HG03095 (cell line): ENCODE measurements around the gene RCC2.

Experiments used
- ATAC-seq: cut with Tn5 transposase; IDR thresholded peaks from one replicate; pipeline ENCODE4 v1.9.1; 2021; ENCODE audit warnings: moderate library complexity; ENCODE audit not compliant: unreplicated experiment

RCC2 gene

DNA sequence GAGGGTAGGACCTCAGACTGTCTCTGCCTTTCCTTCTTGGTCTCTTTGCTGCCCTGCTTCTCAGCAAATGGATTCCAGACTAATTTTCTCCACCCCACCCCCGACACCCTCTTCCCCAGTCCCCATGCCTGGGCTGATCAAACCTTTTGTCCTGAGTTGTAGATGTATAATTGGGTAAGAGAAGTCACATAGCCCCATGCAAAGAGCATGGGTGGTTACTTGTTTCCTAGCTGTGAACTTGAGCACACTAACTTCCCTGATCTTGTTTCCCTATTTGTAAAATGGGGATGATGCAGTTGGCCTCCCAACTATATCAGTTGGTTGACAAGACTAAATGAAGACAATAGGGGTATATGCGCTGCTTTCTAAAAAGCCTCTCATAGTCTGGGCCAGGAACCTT lies 58.3 kb downstream of the RCC2 start:
- ATAC-seq = no peak

- ATAC-seq = no peak
Measured at GRCh38 chr1:17377325-17377953, 62.0 kb downstream of the RCC2 start.

- ATAC-seq = no peak
Measured at GRCh38 chr1:17375651-17376050, 63.8 kb downstream of the RCC2 start.

GRCh38 chr1:17372955-17373354 lies 66.5 kb downstream of the RCC2 start:
- no peak for ATAC-seq

GRCh38 chr1:17371896-17372295 lies 67.6 kb downstream of the RCC2 start, which contains the start of gene PADI6:
Gene PADI6 (plus strand): TSS chr1:17372196. CDS start chr1:17372246, 50 bp downstream.
- ATAC-seq = no peak

- no peak for ATAC-seq
Measured at GRCh38 chr1:17370618-17371017, 68.9 kb downstream of the RCC2 start.

GRCh38 chr1:17369466-17369865 lies 70.0 kb downstream of the RCC2 start:
- ATAC-seq = no peak

DNA sequence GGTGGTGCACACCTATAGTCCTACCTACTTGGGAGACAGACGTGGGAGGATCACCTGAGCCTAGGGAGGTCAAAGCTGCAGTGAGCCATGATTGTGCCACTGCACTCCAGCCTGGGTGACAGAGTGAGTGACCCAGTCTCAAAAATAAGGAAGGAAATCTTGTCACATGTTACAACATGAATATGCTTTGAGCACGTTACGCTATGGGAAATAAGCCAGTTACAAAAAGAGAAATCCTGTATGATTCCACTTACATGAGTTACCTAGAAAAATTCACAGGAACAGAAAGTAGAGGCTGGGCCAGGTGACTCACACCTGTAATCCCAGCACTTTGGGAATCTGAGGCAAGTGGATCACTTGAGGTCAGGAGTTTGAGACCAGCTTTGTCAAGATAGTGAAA lies 74.2 kb downstream of the RCC2 start:
- ATAC-seq = no peak

DNA sequence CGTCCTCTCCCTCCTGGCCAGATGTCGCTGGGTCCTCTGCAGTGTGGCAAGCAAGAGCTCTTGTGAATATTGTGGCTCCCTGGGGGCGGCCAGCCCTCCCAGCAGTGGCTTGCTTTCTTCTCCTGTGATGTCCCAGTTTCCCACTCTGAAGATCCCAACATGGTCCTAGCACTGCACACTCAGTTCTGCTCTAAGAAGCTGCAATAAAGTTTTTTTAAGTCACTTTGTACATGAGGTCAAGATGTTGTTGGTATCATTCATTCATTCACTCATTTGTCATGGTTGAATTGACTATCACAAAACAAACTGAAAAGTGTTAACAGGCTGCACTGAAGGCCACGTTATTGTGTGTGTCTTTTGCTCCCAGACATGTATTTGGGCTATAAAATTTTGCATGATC lies 75.7 kb downstream of the RCC2 start:
- ATAC-seq = no peak

DNA sequence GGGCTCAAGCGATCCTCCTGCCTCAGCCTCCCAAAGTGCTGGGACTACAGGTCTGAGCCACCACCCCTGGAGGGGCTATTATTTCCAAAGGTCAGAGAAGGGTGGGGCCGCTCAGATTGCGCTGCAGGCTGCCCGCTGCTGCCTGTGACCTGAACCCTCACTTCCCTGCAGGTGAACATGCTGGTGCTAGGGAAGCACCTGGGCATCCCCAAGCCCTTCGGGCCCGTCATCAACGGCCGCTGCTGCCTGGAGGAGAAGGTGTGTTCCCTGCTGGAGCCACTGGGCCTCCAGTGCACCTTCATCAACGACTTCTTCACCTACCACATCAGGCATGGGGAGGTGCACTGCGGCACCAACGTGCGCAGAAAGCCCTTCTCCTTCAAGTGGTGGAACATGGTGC lies 76.1 kb downstream of the RCC2 start:
- ATAC-seq = no peak

GRCh38 chr1:17361687-17362086 lies 77.8 kb downstream of the RCC2 start:
- ATAC-seq = no peak

DNA sequence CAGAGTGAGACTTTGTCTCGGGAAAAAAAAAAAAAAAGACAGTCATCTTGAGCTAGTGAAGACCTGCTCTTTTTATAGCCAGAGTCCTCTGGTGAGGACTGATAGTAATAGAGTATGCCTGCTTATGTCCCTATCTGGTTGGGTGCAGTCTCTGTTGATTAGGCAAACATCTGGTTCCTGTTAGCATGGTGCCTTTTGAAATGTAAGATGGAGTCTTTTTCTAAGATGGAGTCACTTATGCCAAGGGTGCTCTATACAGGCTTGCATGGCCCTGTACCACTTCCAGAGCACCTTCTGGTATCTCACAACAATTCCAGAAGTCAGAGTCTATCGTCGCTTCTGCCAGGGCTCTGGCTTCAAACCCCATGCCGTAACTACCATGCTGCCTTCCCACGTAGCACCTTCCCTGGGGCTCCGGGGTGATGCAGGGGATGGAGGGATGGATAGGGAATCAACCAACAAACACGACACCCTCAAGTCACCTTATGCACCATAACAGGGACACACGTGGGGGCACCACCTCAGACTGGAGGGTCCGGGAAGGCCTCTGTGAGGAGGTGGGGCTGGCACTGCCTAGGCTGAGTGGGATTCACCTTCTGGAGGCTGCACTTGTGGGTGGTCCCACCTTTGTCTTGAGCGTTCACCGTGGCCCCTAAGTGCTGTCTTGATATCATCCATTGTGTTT lies 79.1 kb downstream of the RCC2 start:
- ATAC-seq = no peak

GRCh38 chr1:17359808-17360207 lies 79.7 kb downstream of the RCC2 start:
- ATAC-seq = no peak

- no peak for ATAC-seq
Measured at GRCh38 chr1:17359031-17359430, 80.4 kb downstream of the RCC2 start.

DNA sequence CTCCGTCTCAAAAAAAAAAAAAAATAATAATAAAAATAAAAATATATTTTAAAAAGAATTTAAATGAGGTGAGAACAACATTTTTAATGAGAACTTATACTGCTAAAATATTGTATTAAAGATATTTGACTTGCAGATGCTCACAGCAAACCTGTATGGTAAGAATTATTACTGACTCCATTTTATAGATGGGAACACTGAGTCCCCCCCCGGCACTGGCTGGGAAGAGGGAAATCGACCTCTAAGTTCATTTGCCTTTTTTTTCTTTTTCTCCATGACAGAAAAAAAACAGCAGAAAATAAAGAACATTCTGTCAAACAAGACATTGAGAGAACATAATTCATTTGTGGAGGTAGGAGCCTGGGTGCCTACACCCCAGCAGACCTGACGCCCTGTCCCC lies 80.9 kb downstream of the RCC2 start:
- no peak for ATAC-seq
